Measurements from ENCODE around the gene RDH16.

The RDH16 gene

GRCh38 chr12:56954057-56954957 is 3.1 kb downstream of the RDH16 start:
- H4K8ac ChIP-seq (ENCODE audit: low read depth, low read length) = no peak overlapping the region
- no peak overlapping the region for H3K56ac ChIP-seq (ENCODE audit: low read length)
- WGBS (ENCODE audit: extremely low coverage, insufficient coverage, low lambda C conversion rate) = no CpG with 5 or more reads among the region's 6 CpGs
- no peak overlapping the region for H3K9ac ChIP-seq (ENCODE audit: low read length)
- no peak overlapping the region for H2BK5ac ChIP-seq (ENCODE audit: low read length)
- H4K5ac ChIP-seq (ENCODE audit: low read length) = no peak overlapping the region
- H3K18ac ChIP-seq (ENCODE audit: low read length) = no peak overlapping the region
- no peaks in the 10 kb centered on the region for H3K79me1 ChIP-seq (ENCODE audit: low read length)
- no peak overlapping the region for H2BK120ac ChIP-seq (ENCODE audit: low read depth, low read length)
- H2AK5ac ChIP-seq (ENCODE audit: low read length) = no peak overlapping the region
- no peaks in the 10 kb centered on the region for H3K79me2 ChIP-seq (ENCODE audit: control insufficient read depth, insufficient read depth, low read length)
- DNase-seq = no peak
- H3K23ac ChIP-seq (ENCODE audit: low read length) = no peak overlapping the region
- no peak overlapping the region for H3K4me2 ChIP-seq (ENCODE audit: low read length)
- H2BK15ac ChIP-seq (replicated peaks; ENCODE audit: low read depth) = no peak overlapping the region
- H3K4me1 ChIP-seq (ENCODE audit: control insufficient read depth, low read depth, low read length) = no peaks in the 10 kb centered on the region
- H3K36me3 ChIP-seq (ENCODE audit: control insufficient read depth, insufficient read depth, low read length) = no peaks in the 10 kb centered on the region
- no peak overlapping the region for H3K4me3 ChIP-seq (ENCODE audit: low read length)
- no peak overlapping the region for H3K27ac ChIP-seq (ENCODE audit: low read depth, low read length)
- H3K27me3 ChIP-seq (ENCODE audit: insufficient read depth, low read length, poor library complexity) = no peaks in the 10 kb centered on the region
- H3K4ac ChIP-seq (ENCODE audit: low read depth, low read length) = no peak overlapping the region

GRCh38 chr12:56953314-56953713 is 4.1 kb downstream of the RDH16 start:
- Histone ChIP-seq H3K23ac (ENCODE audit: low read length) (no peak overlapping the region), H2BK5ac (ENCODE audit: low read length) (no peak overlapping the region), H3K79me2 (ENCODE audit: control insufficient read depth, insufficient read depth, low read length) (no peaks in the 10 kb centered on the region), H3K18ac (ENCODE audit: low read length) (no peak overlapping the region), H3K4ac (ENCODE audit: low read depth, low read length) (no peak overlapping the region), H3K56ac (ENCODE audit: low read length) (no peak overlapping the region), H3K27ac (ENCODE audit: low read depth, low read length) (no peak overlapping the region), H3K9ac (ENCODE audit: low read length) (no peak overlapping the region), H3K36me3 (ENCODE audit: control insufficient read depth, insufficient read depth, low read length) (no peaks in the 10 kb centered on the region), H2BK15ac (replicated peaks; ENCODE audit: low read depth) (no peak overlapping the region), H3K4me2 (ENCODE audit: low read length) (no peak overlapping the region), H2BK120ac (ENCODE audit: low read depth, low read length) (no peak overlapping the region), H4K5ac (ENCODE audit: low read length) (no peak overlapping the region), H4K8ac (ENCODE audit: low read depth, low read length) (no peak overlapping the region), H3K79me1 (ENCODE audit: low read length) (no peaks in the 10 kb centered on the region), H3K4me3 (ENCODE audit: low read length) (no peak overlapping the region), H3K27me3 (ENCODE audit: insufficient read depth, low read length, poor library complexity) (no peaks in the 10 kb centered on the region), H3K4me1 (ENCODE audit: control insufficient read depth, low read depth, low read length) (no peaks in the 10 kb centered on the region), H2AK5ac (ENCODE audit: low read length) (no peak overlapping the region)
- DNase-seq = no peak
- WGBS (ENCODE audit: extremely low coverage, insufficient coverage, low lambda C conversion rate) = no CpG with 5 or more reads among the region's 1 CpG

- no peak for DNase-seq
- Histone ChIP-seq H3K4me1 (ENCODE audit: control insufficient read depth, low read depth, low read length) (no peaks in the 10 kb centered on the region), H3K79me1 (ENCODE audit: low read length) (no peaks in the 10 kb centered on the region), H3K4me3 (ENCODE audit: low read length) (no peak overlapping the region), H3K79me2 (ENCODE audit: control insufficient read depth, insufficient read depth, low read length) (no peaks in the 10 kb centered on the region), H2BK15ac (replicated peaks; ENCODE audit: low read depth) (no peak overlapping the region), H3K27ac (ENCODE audit: low read depth, low read length) (no peak overlapping the region), H3K4ac (ENCODE audit: low read depth, low read length) (no peak overlapping the region), H3K9ac (ENCODE audit: low read length) (no peak overlapping the region), H2BK5ac (ENCODE audit: low read length) (no peak overlapping the region), H3K27me3 (ENCODE audit: insufficient read depth, low read length, poor library complexity) (no peaks in the 10 kb centered on the region), H4K5ac (ENCODE audit: low read length) (no peak overlapping the region), H3K23ac (ENCODE audit: low read length) (no peak overlapping the region), H2AK5ac (ENCODE audit: low read length) (no peak overlapping the region), H3K4me2 (ENCODE audit: low read length) (no peak overlapping the region), H3K56ac (ENCODE audit: low read length) (no peak overlapping the region), H3K18ac (ENCODE audit: low read length) (no peak overlapping the region), H2BK120ac (ENCODE audit: low read depth, low read length) (no peak overlapping the region), H3K36me3 (ENCODE audit: control insufficient read depth, insufficient read depth, low read length) (no peaks in the 10 kb centered on the region), H4K8ac (ENCODE audit: low read depth, low read length) (no peak overlapping the region)
- WGBS (ENCODE audit: extremely low coverage, insufficient coverage, low lambda C conversion rate) = no CpG with 5 or more reads among the region's 11 CpGs
Measured at GRCh38 chr12:56951582-56952339, 5.6 kb downstream of the RDH16 start.

GRCh38 chr12:56948881-56949280 is 8.5 kb downstream of the RDH16 start:
- H3K23ac ChIP-seq (ENCODE audit: low read length) = no peak overlapping the region
- no peaks in the 10 kb centered on the region for H3K79me1 ChIP-seq (ENCODE audit: low read length)
- H3K56ac ChIP-seq (ENCODE audit: low read length) = no peak overlapping the region
- H2AK5ac ChIP-seq (ENCODE audit: low read length) = no peak overlapping the region
- no peak overlapping the region for H3K4me2 ChIP-seq (ENCODE audit: low read length)
- H3K27ac ChIP-seq (ENCODE audit: low read depth, low read length) = no peak overlapping the region
- no peaks in the 10 kb centered on the region for H3K4me1 ChIP-seq (ENCODE audit: control insufficient read depth, low read depth, low read length)
- H3K4me3 ChIP-seq (ENCODE audit: low read length) = no peak overlapping the region
- no peak overlapping the region for H2BK15ac ChIP-seq (replicated peaks; ENCODE audit: low read depth)
- H3K4ac ChIP-seq (ENCODE audit: low read depth, low read length) = no peak overlapping the region
- H2BK5ac ChIP-seq (ENCODE audit: low read length) = no peak overlapping the region
- no CpG with 5 or more reads among the region's 2 CpGs for WGBS (ENCODE audit: extremely low coverage, insufficient coverage, low lambda C conversion rate)
- no peak overlapping the region for H4K5ac ChIP-seq (ENCODE audit: low read length)
- H3K79me2 ChIP-seq (ENCODE audit: control insufficient read depth, insufficient read depth, low read length) = no peaks in the 10 kb centered on the region
- no peak overlapping the region for H4K8ac ChIP-seq (ENCODE audit: low read depth, low read length)
- no peak overlapping the region for H3K18ac ChIP-seq (ENCODE audit: low read length)
- H3K36me3 ChIP-seq (ENCODE audit: control insufficient read depth, insufficient read depth, low read length) = no peaks in the 10 kb centered on the region
- no peak for DNase-seq
- H3K27me3 ChIP-seq (ENCODE audit: insufficient read depth, low read length, poor library complexity) = no peaks in the 10 kb centered on the region
- no peak overlapping the region for H3K9ac ChIP-seq (ENCODE audit: low read length)
- H2BK120ac ChIP-seq (ENCODE audit: low read depth, low read length) = no peak overlapping the region

GRCh38 chr12:56948457-56948777 is 9.0 kb downstream of the RDH16 start:
- Histone ChIP-seq H3K27me3 (ENCODE audit: insufficient read depth, low read length, poor library complexity) (no peaks in the 10 kb centered on the region), H4K8ac (ENCODE audit: low read depth, low read length) (no peak overlapping the region), H3K18ac (ENCODE audit: low read length) (no peak overlapping the region), H2BK5ac (ENCODE audit: low read length) (no peak overlapping the region), H3K27ac (ENCODE audit: low read depth, low read length) (no peak overlapping the region), H3K23ac (ENCODE audit: low read length) (no peak overlapping the region), H3K79me2 (ENCODE audit: control insufficient read depth, insufficient read depth, low read length) (no peaks in the 10 kb centered on the region), H3K4me3 (ENCODE audit: low read length) (no peak overlapping the region), H3K4me2 (ENCODE audit: low read length) (no peak overlapping the region), H3K9ac (ENCODE audit: low read length) (no peak overlapping the region), H2BK120ac (ENCODE audit: low read depth, low read length) (no peak overlapping the region), H3K79me1 (ENCODE audit: low read length) (no peaks in the 10 kb centered on the region), H2BK15ac (replicated peaks; ENCODE audit: low read depth) (no peak overlapping the region), H3K56ac (ENCODE audit: low read length) (no peak overlapping the region), H3K36me3 (ENCODE audit: control insufficient read depth, insufficient read depth, low read length) (no peaks in the 10 kb centered on the region), H3K4ac (ENCODE audit: low read depth, low read length) (no peak overlapping the region), H4K5ac (ENCODE audit: low read length) (no peak overlapping the region), H3K4me1 (ENCODE audit: control insufficient read depth, low read depth, low read length) (no peaks in the 10 kb centered on the region), H2AK5ac (ENCODE audit: low read length) (no peak overlapping the region)
- no peak for DNase-seq

Data from mesendoderm (in vitro differentiated cells).